PC-9 (cell line): ENCODE measurements around the gene MAN1C1.

Experiments used
- CTCF ChIP-seq: fragments of 200-600 bp; sonication (generic); conservative IDR thresholded peaks from 2 replicates; pipeline ENCODE4 v1.6.1; 2017; ENCODE audit warnings: mixed run types, antibody characterized with exemption, mild to moderate bottlenecking, moderate library complexity
- EZH2 ChIP-seq: fragments of 200-600 bp; sonication (generic); IDR thresholded peaks from 2 replicates; pipeline ENCODE4 v1.8.0; 2017; ENCODE audit warnings: antibody characterized with exemption, low read depth

DNA sequence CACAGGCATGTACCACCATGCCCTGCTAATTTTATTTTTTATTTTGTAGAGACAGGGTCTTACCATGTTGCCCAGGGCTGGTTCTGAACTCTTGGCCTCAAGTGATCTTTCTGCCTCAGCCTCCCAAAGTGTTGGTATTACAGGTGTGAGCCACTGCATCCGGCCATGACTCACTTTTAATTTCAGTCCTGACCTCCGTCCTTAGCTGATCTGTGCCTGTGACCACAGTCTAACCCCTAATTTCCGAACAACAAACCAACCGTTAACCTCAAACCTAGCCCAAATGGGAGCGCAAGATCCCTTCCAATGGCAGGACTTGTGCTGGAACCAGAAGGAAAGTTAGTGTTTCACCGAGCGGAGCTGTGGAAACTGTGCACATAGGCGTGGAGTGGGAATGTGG, 29.3 kb upstream of the MAN1C1 start:
- TF ChIP-seq CTCF: no peak
- TF ChIP-seq EZH2: no peak
